ENCODE results near the gene LRRC8D.
"Not testable (repeated sequence)": the region's sequence is repeated elsewhere in the genome, so short reads cannot be mapped to it uniquely, and the experiment has no call there.

Gene LRRC8D

GRCh38 chr1:89966656-89967055 lies 145.8 kb downstream of the LRRC8D start:
- DNase-seq = no peak
- no peaks in the 10 kb centered on the region for H3K36me3 ChIP-seq (ENCODE audit: control insufficient read depth, insufficient read depth, low read length)

GRCh38 chr1:89971600-89971999 lies 150.8 kb downstream of the LRRC8D start:
- no peaks in the 10 kb centered on the region for H3K9me3 ChIP-seq (ENCODE audit: control insufficient read depth, low read length)
- H3K36me3 ChIP-seq (ENCODE audit: control insufficient read depth, insufficient read depth, low read length) = no peaks in the 10 kb centered on the region
- DNase-seq = no peak
- no peak overlapping the region for H3K4me3 ChIP-seq (ENCODE audit: insufficient read depth, low read depth, low read length, poor library complexity, severe bottlenecking)
- H3K27ac ChIP-seq (ENCODE audit: insufficient read depth, low read length, poor library complexity, severe bottlenecking) = no peak overlapping the region
- no peaks in the 10 kb centered on the region for H3K4me1 ChIP-seq (ENCODE audit: control insufficient read depth, insufficient read depth, low read length, poor library complexity, severe bottlenecking)
- H3K27me3 ChIP-seq (replicated peaks; ENCODE audit: control insufficient read depth, insufficient read depth, low read length, poor library complexity, severe bottlenecking) = no peaks in the 10 kb centered on the region

More at GRCh38 chr1:89966656-89967055, 145.8 kb downstream of the LRRC8D start:
- no peaks in the 10 kb centered on the region for H3K4me1 ChIP-seq (ENCODE audit: control insufficient read depth, insufficient read depth, low read length, poor library complexity, severe bottlenecking)
- no peaks in the 10 kb centered on the region for H3K27me3 ChIP-seq (replicated peaks; ENCODE audit: control insufficient read depth, insufficient read depth, low read length, poor library complexity, severe bottlenecking)
- H3K27ac ChIP-seq (ENCODE audit: insufficient read depth, low read length, poor library complexity, severe bottlenecking) = no peak overlapping the region
- H3K9me3 ChIP-seq (ENCODE audit: control insufficient read depth, low read length) = no peaks in the 10 kb centered on the region
- H3K4me3 ChIP-seq (ENCODE audit: insufficient read depth, low read depth, low read length, poor library complexity, severe bottlenecking) = no peak overlapping the region

- H3K27me3 ChIP-seq (replicated peaks; ENCODE audit: control insufficient read depth, insufficient read depth, low read length, poor library complexity, severe bottlenecking) = no peaks in the 10 kb centered on the region
- no peak for DNase-seq
- no peak overlapping the region for H3K4me3 ChIP-seq (ENCODE audit: insufficient read depth, low read depth, low read length, poor library complexity, severe bottlenecking)
- no peaks in the 10 kb centered on the region for H3K9me3 ChIP-seq (ENCODE audit: control insufficient read depth, low read length)
- no peaks in the 10 kb centered on the region for H3K36me3 ChIP-seq (ENCODE audit: control insufficient read depth, insufficient read depth, low read length)
- H3K27ac ChIP-seq (ENCODE audit: insufficient read depth, low read length, poor library complexity, severe bottlenecking) = no peak overlapping the region
- no peaks in the 10 kb centered on the region for H3K4me1 ChIP-seq (ENCODE audit: control insufficient read depth, insufficient read depth, low read length, poor library complexity, severe bottlenecking)
Observed at GRCh38 chr1:89972024-89972423, 151.2 kb downstream of the LRRC8D start.

- DNase-seq = no peak
- Histone ChIP-seq H3K9me3 (ENCODE audit: control insufficient read depth, low read length) (no peaks in the 10 kb centered on the region), H3K36me3 (ENCODE audit: control insufficient read depth, insufficient read depth, low read length) (no peaks in the 10 kb centered on the region), H3K27me3 (replicated peaks; ENCODE audit: control insufficient read depth, insufficient read depth, low read length, poor library complexity, severe bottlenecking) (no peaks in the 10 kb centered on the region), H3K4me1 (ENCODE audit: control insufficient read depth, insufficient read depth, low read length, poor library complexity, severe bottlenecking) (no peaks in the 10 kb centered on the region), H3K27ac (ENCODE audit: insufficient read depth, low read length, poor library complexity, severe bottlenecking) (no peak overlapping the region), H3K4me3 (ENCODE audit: insufficient read depth, low read depth, low read length, poor library complexity, severe bottlenecking) (no peak overlapping the region)
Observed at GRCh38 chr1:89973471-89974127, 152.8 kb downstream of the LRRC8D start.

- DNase-seq = no peak
- Histone ChIP-seq H3K36me3 (ENCODE audit: control insufficient read depth, insufficient read depth, low read length) (no peaks in the 10 kb centered on the region), H3K27me3 (replicated peaks; ENCODE audit: control insufficient read depth, insufficient read depth, low read length, poor library complexity, severe bottlenecking) (no peaks in the 10 kb centered on the region), H3K4me1 (ENCODE audit: control insufficient read depth, insufficient read depth, low read length, poor library complexity, severe bottlenecking) (no peaks in the 10 kb centered on the region), H3K27ac (ENCODE audit: insufficient read depth, low read length, poor library complexity, severe bottlenecking) (no peak overlapping the region), H3K4me3 (ENCODE audit: insufficient read depth, low read depth, low read length, poor library complexity, severe bottlenecking) (no peak overlapping the region), H3K9me3 (ENCODE audit: control insufficient read depth, low read length) (no peaks in the 10 kb centered on the region)
Observed at GRCh38 chr1:89974256-89974655, 153.4 kb downstream of the LRRC8D start.

- Histone ChIP-seq H3K27ac (ENCODE audit: insufficient read depth, low read length, poor library complexity, severe bottlenecking) (no peak overlapping the region), H3K36me3 (ENCODE audit: control insufficient read depth, insufficient read depth, low read length) (no peaks in the 10 kb centered on the region), H3K4me3 (ENCODE audit: insufficient read depth, low read depth, low read length, poor library complexity, severe bottlenecking) (no peak overlapping the region), H3K27me3 (replicated peaks; ENCODE audit: control insufficient read depth, insufficient read depth, low read length, poor library complexity, severe bottlenecking) (no peaks in the 10 kb centered on the region), H3K4me1 (ENCODE audit: control insufficient read depth, insufficient read depth, low read length, poor library complexity, severe bottlenecking) (no peaks in the 10 kb centered on the region), H3K9me3 (ENCODE audit: control insufficient read depth, low read length) (no peaks in the 10 kb centered on the region)
- DNase-seq = no peak
Observed at GRCh38 chr1:89974696-89975470, 154.1 kb downstream of the LRRC8D start.

GRCh38 chr1:89975540-89976125 lies 154.8 kb downstream of the LRRC8D start:
- no peaks in the 10 kb centered on the region for H3K27me3 ChIP-seq (replicated peaks; ENCODE audit: control insufficient read depth, insufficient read depth, low read length, poor library complexity, severe bottlenecking)
- DNase-seq = no peak
- H3K4me1 ChIP-seq (ENCODE audit: control insufficient read depth, insufficient read depth, low read length, poor library complexity, severe bottlenecking) = no peaks in the 10 kb centered on the region
- no peak overlapping the region for H3K4me3 ChIP-seq (ENCODE audit: insufficient read depth, low read depth, low read length, poor library complexity, severe bottlenecking)
- no peaks in the 10 kb centered on the region for H3K9me3 ChIP-seq (ENCODE audit: control insufficient read depth, low read length)
- no peak overlapping the region for H3K27ac ChIP-seq (ENCODE audit: insufficient read depth, low read length, poor library complexity, severe bottlenecking)
- H3K36me3 ChIP-seq (ENCODE audit: control insufficient read depth, insufficient read depth, low read length) = no peaks in the 10 kb centered on the region

- no peaks in the 10 kb centered on the region for H3K36me3 ChIP-seq (ENCODE audit: control insufficient read depth, insufficient read depth, low read length)
- no peak overlapping the region for H3K4me3 ChIP-seq (ENCODE audit: insufficient read depth, low read depth, low read length, poor library complexity, severe bottlenecking)
- no peaks in the 10 kb centered on the region for H3K27me3 ChIP-seq (replicated peaks; ENCODE audit: control insufficient read depth, insufficient read depth, low read length, poor library complexity, severe bottlenecking)
- H3K27ac ChIP-seq (ENCODE audit: insufficient read depth, low read length, poor library complexity, severe bottlenecking) = no peak overlapping the region
- no peaks in the 10 kb centered on the region for H3K9me3 ChIP-seq (ENCODE audit: control insufficient read depth, low read length)
- DNase-seq = no peak
- no peaks in the 10 kb centered on the region for H3K4me1 ChIP-seq (ENCODE audit: control insufficient read depth, insufficient read depth, low read length, poor library complexity, severe bottlenecking)
Observed at GRCh38 chr1:89978755-89979154, 157.9 kb downstream of the LRRC8D start.

- Histone ChIP-seq H3K9me3 (ENCODE audit: control insufficient read depth, low read length) (no peaks in the 10 kb centered on the region), H3K27me3 (replicated peaks; ENCODE audit: control insufficient read depth, insufficient read depth, low read length, poor library complexity, severe bottlenecking) (no peaks in the 10 kb centered on the region), H3K4me3 (ENCODE audit: insufficient read depth, low read depth, low read length, poor library complexity, severe bottlenecking) (no peak overlapping the region), H3K36me3 (ENCODE audit: control insufficient read depth, insufficient read depth, low read length) (no peaks in the 10 kb centered on the region), H3K27ac (ENCODE audit: insufficient read depth, low read length, poor library complexity, severe bottlenecking) (no peak overlapping the region), H3K4me1 (ENCODE audit: control insufficient read depth, insufficient read depth, low read length, poor library complexity, severe bottlenecking) (no peaks in the 10 kb centered on the region)
- DNase-seq = no peak
Observed at GRCh38 chr1:89980605-89981004, 159.8 kb downstream of the LRRC8D start.

- not testable (repeated sequence) for H3K36me3 ChIP-seq (ENCODE audit: control insufficient read depth, insufficient read depth, low read length); H3K27ac ChIP-seq (ENCODE audit: insufficient read depth, low read length, poor library complexity, severe bottlenecking); H3K9me3 ChIP-seq (ENCODE audit: control insufficient read depth, low read length); DNase-seq; H3K27me3 ChIP-seq (replicated peaks; ENCODE audit: control insufficient read depth, insufficient read depth, low read length, poor library complexity, severe bottlenecking); H3K4me1 ChIP-seq (ENCODE audit: control insufficient read depth, insufficient read depth, low read length, poor library complexity, severe bottlenecking); H3K4me3 ChIP-seq (ENCODE audit: insufficient read depth, low read depth, low read length, poor library complexity, severe bottlenecking)
Observed at GRCh38 chr1:89982846-89983245, 162.0 kb downstream of the LRRC8D start.

Data from effector memory CD4-positive, alpha-beta T cell (primary cell).